HepG2 (cell line): ENCODE data around the gene SMIM31. TPM values are rescaled to one million over a fixed set of nuclear protein-coding genes. Genes with fewer than 3 reads are reported as not detected.

Experiments used
- ATAC-seq: fragments of 200-7000 bp; cut with Tn5 transposase; 3 replicates; pipeline ENCODE4 v1.9.1; 2020; ENCODE audit warnings: mild to moderate bottlenecking, moderate library complexity
- BruUV-seq: library from RNA; stranded (reverse); fragments of 400-500 nt; replicated peaks from 2 replicates; lab custom pipeline; 2021; lab: Mats Ljungman, UMichigan
- CTCF ChIA-PET: fragments of 300-600 bp; formaldehyde crosslinking; extraction: SDS; loops from one replicate; lab custom pipeline; 2021; ENCODE audit warnings: low total read pairs, inconsistent platforms, low intra/inter-chr PET ratio; lab: Yijun Ruan, JAX
- POLR2A ChIA-PET: fragments of 350-600 bp; sonication (Branson Sonifier 250); formaldehyde crosslinking; loops from one replicate; lab custom pipeline; 2020; ENCODE audit warnings: antibody characterized with exemption, inconsistent platforms; lab: Yijun Ruan, JAX
- DNase-seq: peaks from one replicate; pipeline ENCODE4 v3.0.0-alpha.2; 2015; ENCODE audit warnings: low spot score
- FAIRE-seq: peaks from 3 replicates; lab custom pipeline; 2011; peaks lifted over from hg19 to GRCh38; lab: Jason Lieb, UNC
- H2AFZ ChIP-seq: one replicate; pipeline ENCODE4 v1.6.1; 2011; ENCODE audit warnings: low read length, inconsistent platforms
- H3K27ac ChIP-seq: fragments of 300-600 bp; 3 replicates; pipeline ENCODE4 v1.8.0; 2011; ENCODE audit warnings: mixed run types, mild to moderate bottlenecking, mixed read lengths, low read length, inconsistent platforms; ENCODE audit not compliant: insufficient read depth; ENCODE audit errors: extremely low read length
- H3K27me3 ChIP-seq, 2 experiments: fragments of 200-600 bp in 1 of 2; 2 replicates in 1 of 2; 3 replicates in 1 of 2; pipeline versions ENCODE4 v1.6.0 to v1.8.0; 2011; ENCODE audit warnings: low read length in 2 of 2, mild to moderate bottlenecking in 2 of 2, moderate library complexity in 2 of 2, inconsistent platforms in 1 of 2; ENCODE audit not compliant: insufficient read depth in 2 of 2, control insufficient read depth in 1 of 2
- H3K36me3 ChIP-seq, 2 experiments: fragments of 200-600 bp in 1 of 2; replicated peaks in 1 of 2; 2 replicates in 1 of 2; 3 replicates in 1 of 2; pipeline versions ENCODE4 v1.5.1 to v1.8.0; 2011; ENCODE audit warnings: low read length in 2 of 2, inconsistent platforms in 1 of 2; ENCODE audit not compliant: insufficient read depth in 2 of 2, control insufficient read depth in 1 of 2
- H3K4me1 ChIP-seq: 2 replicates; pipeline ENCODE4 v1.5.1; 2012; ENCODE audit warnings: low read length, inconsistent platforms; ENCODE audit not compliant: insufficient read depth
- H3K4me2 ChIP-seq: 2 replicates; pipeline ENCODE4 v1.6.0; 2011; ENCODE audit warnings: low read depth, low read length, inconsistent platforms
- H3K4me3 ChIP-seq, 3 experiments: fragments of 200-600 bp in 1 of 3; sonication (generic), shearing (Covaris generic) in 1 of 3; replicated peaks in 1 of 3; 2 replicates each; pipeline ENCODE4 v1.5.1; 2011 to 2016; ENCODE audit warnings: low read length in 3 of 3, inconsistent platforms in 2 of 3, low read depth in 2 of 3, mild to moderate bottlenecking in 2 of 3, control low read depth in 1 of 3, mixed read lengths in 1 of 3; ENCODE audit not compliant: insufficient read depth in 1 of 3
- H3K79me2 ChIP-seq: one replicate; pipeline ENCODE4 v1.6.1; 2011; ENCODE audit warnings: low read length, inconsistent platforms; ENCODE audit not compliant: insufficient read depth
- H3K9ac ChIP-seq: 2 replicates; pipeline ENCODE4 v1.6.0; 2011; ENCODE audit warnings: mild to moderate bottlenecking, low read depth, low read length, inconsistent platforms; ENCODE audit not compliant: insufficient read depth
- H3K9me3 ChIP-seq: 2 replicates; pipeline ENCODE4 v1.5.1; 2012; ENCODE audit warnings: mild to moderate bottlenecking, low read length
- H4K20me1 ChIP-seq: 2 replicates; pipeline ENCODE4 v1.6.0; 2011; ENCODE audit warnings: inconsistent platforms, mild to moderate bottlenecking, low read length, moderate library complexity; ENCODE audit not compliant: insufficient read depth
- DBP ChIP-seq: sonication (generic); formaldehyde crosslinking; IDR thresholded peaks from 2 replicates; pipeline ENCODE4 v1.4.0; 2020; ENCODE audit warnings: missing genetic modification reagents; ENCODE audit errors: not compliant biosample characterization
- DPF2 ChIP-seq: sonication (generic); formaldehyde crosslinking; IDR thresholded peaks from 2 replicates; pipeline ENCODE4 v1.4.0; 2020; ENCODE audit warnings: mild to moderate bottlenecking, low read depth, missing genetic modification reagents, borderline replicate concordance
- ETV5 ChIP-seq: IDR thresholded peaks from 2 replicates; pipeline ENCODE4 v1.6.1; 2018; ENCODE audit warnings: missing biosample characterization, missing genetic modification reagents, inconsistent platforms, borderline replicate concordance
- HIC2 ChIP-seq: sonication (generic); formaldehyde crosslinking; IDR thresholded peaks from 2 replicates; pipeline ENCODE4 v1.9.0; 2022; ENCODE audit warnings: low read depth, missing genetic modification reagents
- HNRNPLL ChIP-seq: fragments of 200-400 bp; formaldehyde crosslinking; IDR thresholded peaks from 2 replicates; pipeline ENCODE4 v1.6.1; 2017; ENCODE audit warnings: mild to moderate bottlenecking, low read depth, low read length; ENCODE audit not compliant: poor library complexity, severe bottlenecking
- MEF2D ChIP-seq: sonication (generic); formaldehyde crosslinking; IDR thresholded peaks from 2 replicates; pipeline ENCODE4 v1.5.1; 2020; ENCODE audit warnings: mild to moderate bottlenecking, missing genetic modification reagents
- MTA1 ChIP-seq: sonication (generic); formaldehyde crosslinking; IDR thresholded peaks from 2 replicates; pipeline ENCODE4 v1.4.0; 2020; ENCODE audit warnings: missing genetic modification reagents, mild to moderate bottlenecking, borderline replicate concordance
- PREB ChIP-seq: sonication (generic); formaldehyde crosslinking; IDR thresholded peaks from 2 replicates; pipeline ENCODE4 v1.4.0; 2020; ENCODE audit warnings: missing genetic modification reagents
- SMAD9 ChIP-seq: sonication (generic); formaldehyde crosslinking; IDR thresholded peaks from 2 replicates; pipeline ENCODE4 v1.5.1; 2020; ENCODE audit warnings: mild to moderate bottlenecking, missing genetic modification reagents
- SMARCE1 ChIP-seq: fragments of 450-650 bp; IDR thresholded peaks from 2 replicates; pipeline ENCODE4 v1.6.1; 2017; ENCODE audit warnings: borderline replicate concordance
- SOX13 ChIP-seq, 3 experiments: fragments of 450-650 bp in 1 of 3; sonication (generic) in 1 of 3; formaldehyde crosslinking in 1 of 3; IDR thresholded peaks in 2 of 3; conservative IDR thresholded peaks in 1 of 3; 2 replicates each; pipeline versions ENCODE4 v1.5.0 to v1.6.1; 2016 to 2020; ENCODE audit warnings: antibody characterized with exemption in 1 of 3, mild to moderate bottlenecking in 1 of 3, missing compliant biosample characterization in 1 of 3, missing genetic modification reagents in 1 of 3, moderate library complexity in 1 of 3
- WIZ ChIP-seq: sonication (generic); formaldehyde crosslinking; IDR thresholded peaks from 2 replicates; pipeline ENCODE4 v1.5.1; 2020; ENCODE audit warnings: mild to moderate bottlenecking, missing genetic modification reagents
- ZFYVE20 ChIP-seq: sonication (generic); formaldehyde crosslinking; IDR thresholded peaks from 2 replicates; pipeline ENCODE4 v1.8.0; 2023; ENCODE audit warnings: low read depth, mild to moderate bottlenecking, moderate library complexity, missing genetic modification reagents, borderline replicate concordance
- ZNF136 ChIP-seq: sonication (generic); formaldehyde crosslinking; IDR thresholded peaks from 2 replicates; pipeline ENCODE4 v1.8.1; 2022; ENCODE audit warnings: low read depth, mild to moderate bottlenecking, moderate library complexity, missing genetic modification reagents
- ZNF441 ChIP-seq: sonication (generic); formaldehyde crosslinking; IDR thresholded peaks from 2 replicates; pipeline ENCODE4 v1.7.0; 2021; ENCODE audit warnings: missing genetic modification reagents, borderline replicate concordance
- ZNF446 ChIP-seq: sonication (generic); formaldehyde crosslinking; IDR thresholded peaks from 2 replicates; pipeline ENCODE4 v1.5.0; 2020; ENCODE audit warnings: mild to moderate bottlenecking, missing genetic modification reagents
- ZNF546 ChIP-seq: sonication (generic); formaldehyde crosslinking; conservative IDR thresholded peaks from 2 replicates; pipeline ENCODE4 v1.8.1; 2023; ENCODE audit warnings: mild to moderate bottlenecking, missing genetic modification reagents
- ZNF563 ChIP-seq: sonication (generic); formaldehyde crosslinking; IDR thresholded peaks from 2 replicates; pipeline ENCODE4 v1.8.0; 2022; ENCODE audit warnings: mild to moderate bottlenecking, moderate library complexity, missing genetic modification reagents
- WGBS: methylation state at CpG from one replicate; pipeline ENCODE4 v1.1.6; 2017; ENCODE audit warnings: low lambda C conversion rate; 5-methylcytosine and 5-hydroxymethylcytosine counted together
- in situ Hi-C: cut with HindIII; loops from 2 replicates; pipeline ENCODE4 v1.10.0; 2017; ENCODE audit warnings: low pct_unique_long_range_greater_than_20kb; ENCODE audit not compliant: extremely low pct_ligation_motif_present
- intact Hi-C: fragments of 100-400 bp; cut with micrococcal nuclease; formaldehyde crosslinking; loops from one replicate; pipeline ENCODE4 v1.10.0; 2022; ENCODE audit not compliant: unreplicated experiment
- polyA plus RNA-seq, 8 experiments: library from polyadenylated mRNA; depleted of rRNA in 3 of 8; stranded (reverse) in 7 of 8; unstranded in 1 of 8; fragments of >200 nt; fragmentation: Illumina TruSeq in 4 of 8; extraction: Trizol in 4 of 8; gene quantifications; 2 replicates each; pipeline versions ENCODE4 v1.2.1 to v1.2.3, GENCODE V29; 2011 to 2016; ENCODE audit warnings: low read depth in 4 of 8, missing spikeins in 1 of 8, mixed read lengths in 1 of 8; ENCODE audit not compliant: insufficient read depth in 1 of 8
- total RNA-seq, 5 experiments: library from RNA; depleted of rRNA; stranded (reverse); fragments of >200 nt; fragmentation: Illumina TruSeq; extraction: Trizol; gene quantifications; 2 replicates each; pipeline ENCODE4 v1.2.3, GENCODE V29; 2016; ENCODE audit warnings: low read depth in 1 of 5
- TF ChIP-seq, protein P1 (sequence below): sonication (generic); formaldehyde crosslinking; IDR thresholded peaks from 2 replicates; pipeline ENCODE4 v1.8.0; 2022; ENCODE audit warnings: mild to moderate bottlenecking, missing genetic modification reagents; ENCODE audit not compliant: insufficient replicate concordance
- TF ChIP-seq, protein P2 (sequence below): IDR thresholded peaks from 2 replicates; pipeline ENCODE4 v1.6.1; 2016; ENCODE audit warnings: missing genetic modification reagents, missing compliant biosample characterization

Gene SMIM31
- total and polyA plus RNA-seq, 2 of the 13 experiments (the other 11 are each of a cell fraction or from before 2014, with no cell fraction given): not detected

DNA sequence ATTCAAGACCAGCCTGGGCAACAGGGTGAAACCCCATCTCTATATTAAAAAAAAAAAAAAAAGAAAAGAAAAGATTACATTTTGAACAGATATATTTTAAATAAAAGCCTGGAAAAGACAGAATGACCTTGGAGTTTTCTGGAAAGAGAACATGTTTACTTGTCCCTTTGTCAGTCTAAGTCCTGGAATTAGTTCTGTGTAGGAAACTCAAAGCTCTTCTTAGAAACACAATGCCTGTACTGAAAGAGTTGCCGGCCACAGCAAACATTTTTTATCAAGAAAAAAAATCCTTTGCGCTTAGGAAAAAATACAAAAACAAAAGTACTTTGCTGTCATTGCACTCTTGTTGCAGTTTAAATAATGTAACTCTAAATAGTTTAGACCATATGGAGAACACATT is 59.6 kb downstream of the SMIM31 start:
- H3K79me2 ChIP-seq: no peaks in the 10 kb centered on the region
- no peaks in the 10 kb centered on the region for H3K9me3 ChIP-seq
- H3K4me1 ChIP-seq: no peaks in the 10 kb centered on the region
- CTCF ChIA-PET: no interaction called here
- 31% methylated on average over 2 of the region's 2 CpGs for WGBS
- in situ Hi-C loops: no loop called here
- DNase-seq (no peak), ATAC-seq (no peak), FAIRE-seq (no peak)
- no peaks in the 10 kb centered on the region for H3K27me3 ChIP-seq
- TF ChIP-seq MEF2D: no peak
- no peak for TF ChIP-seq ZNF136 (CRISPR knock-in tag)
- TF ChIP-seq, protein P1, sequence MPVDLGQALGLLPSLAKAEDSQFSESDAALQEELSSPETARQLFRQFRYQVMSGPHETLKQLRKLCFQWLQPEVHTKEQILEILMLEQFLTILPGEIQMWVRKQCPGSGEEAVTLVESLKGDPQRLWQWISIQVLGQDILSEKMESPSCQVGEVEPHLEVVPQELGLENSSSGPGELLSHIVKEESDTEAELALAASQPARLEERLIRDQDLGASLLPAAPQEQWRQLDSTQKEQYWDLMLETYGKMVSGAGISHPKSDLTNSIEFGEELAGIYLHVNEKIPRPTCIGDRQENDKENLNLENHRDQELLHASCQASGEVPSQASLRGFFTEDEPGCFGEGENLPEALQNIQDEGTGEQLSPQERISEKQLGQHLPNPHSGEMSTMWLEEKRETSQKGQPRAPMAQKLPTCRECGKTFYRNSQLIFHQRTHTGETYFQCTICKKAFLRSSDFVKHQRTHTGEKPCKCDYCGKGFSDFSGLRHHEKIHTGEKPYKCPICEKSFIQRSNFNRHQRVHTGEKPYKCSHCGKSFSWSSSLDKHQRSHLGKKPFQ (CRISPR knock-in tag): no peak
- no peak for TF ChIP-seq SMARCE1
- no peak for TF ChIP-seq ZNF563
- no peak for TF ChIP-seq PREB
- no peak for TF ChIP-seq ZNF546
- TF ChIP-seq HNRNPLL: no peak
- no peak for TF ChIP-seq ETV5 (CRISPR knock-in tag)
- no peak for TF ChIP-seq DBP (CRISPR knock-in tag)
- TF ChIP-seq ZNF446 (CRISPR knock-in tag): no peak
- no peak for TF ChIP-seq ZFYVE20
- TF ChIP-seq SMAD9 (CRISPR knock-in tag): no peak
- TF ChIP-seq DPF2 (CRISPR knock-in tag): no peak
- TF ChIP-seq WIZ: no peak
- TF ChIP-seq HIC2: no peak
- TF ChIP-seq ZNF441 (CRISPR knock-in tag): no peak
- TF ChIP-seq SOX13 (IDR thresholded peaks at IDR 0.05): no peak
- no peak for TF ChIP-seq SOX13 (CRISPR knock-in tag; conservative IDR thresholded peaks at IDR 0.05 in 1 of 2, IDR thresholded peaks at IDR 0.05 in 1 of 2)
- TF ChIP-seq, protein P2, sequence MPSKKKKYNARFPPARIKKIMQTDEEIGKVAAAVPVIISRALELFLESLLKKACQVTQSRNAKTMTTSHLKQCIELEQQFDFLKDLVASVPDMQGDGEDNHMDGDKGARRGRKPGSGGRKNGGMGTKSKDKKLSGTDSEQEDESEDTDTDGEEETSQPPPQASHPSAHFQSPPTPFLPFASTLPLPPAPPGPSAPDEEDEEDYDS (CRISPR knock-in tag): no peak
- TF ChIP-seq MTA1 (CRISPR knock-in tag): no peak
- no peak overlapping the region for H3K27ac ChIP-seq
- H3K9ac ChIP-seq: no peak overlapping the region
- no TSS peak for BruUV-seq
- POLR2A ChIA-PET: no interaction called here
- no peak overlapping the region for H3K4me3 ChIP-seq
- no peak overlapping the region for H2AFZ ChIP-seq
- no peaks in the 10 kb centered on the region for H4K20me1 ChIP-seq
- H3K36me3 ChIP-seq: no peaks in the 10 kb centered on the region
- no peak overlapping the region for H3K4me2 ChIP-seq
- intact Hi-C loops: no loop called here
